Stimulated activated CD4-positive, alpha-beta T cell treated with anti-CD3 and anti-CD28 coated beads, Interleukin-12 subunit alpha, Interleukin-12 subunit beta, amount 100 ng/mL, for 48 hours (primary cell): Measurements from ENCODE around the gene FUBP3.

Source experiments
- DNase-seq, 3 donors: peaks; one replicate each; pipeline ENCODE4 v3.0.0-alpha.2; 2020; ENCODE audit warnings: low read depth in 2 of 3, low spot score in 1 of 3

FUBP3 gene

GRCh38 chr9:130633336-130634190 lies 54.2 kb downstream of the FUBP3 start:
- no peak for DNase-seq

DNA sequence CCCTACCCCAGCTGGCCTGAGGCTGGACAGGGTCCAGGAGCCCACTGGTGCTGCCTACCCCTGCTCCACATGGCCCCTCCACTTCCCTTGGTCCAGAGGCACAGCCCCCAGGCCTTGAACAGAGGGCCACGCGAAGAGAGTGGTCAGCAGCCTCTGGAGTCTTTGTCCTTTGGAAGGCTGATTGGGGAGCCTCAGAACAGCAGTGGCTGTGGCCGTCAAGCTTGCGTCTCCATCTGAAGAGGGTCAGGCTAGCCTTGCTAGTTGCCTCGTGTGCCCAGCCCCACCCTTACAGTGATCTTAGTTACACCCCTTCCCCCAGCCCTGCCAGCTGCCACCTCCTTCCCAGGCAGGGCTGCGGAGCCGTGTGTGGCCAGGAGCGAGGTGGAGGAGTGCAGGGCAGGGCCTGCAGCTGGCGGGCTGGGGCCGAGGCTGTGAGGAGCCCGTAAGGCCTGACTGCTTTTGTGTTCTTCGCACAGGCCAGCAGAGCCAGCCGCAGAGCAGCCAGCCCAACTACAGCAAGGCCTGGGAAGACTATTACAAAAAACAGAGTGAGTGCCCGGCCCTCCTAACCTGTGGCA lies 54.9 kb downstream of the FUBP3 start:
- DNase-seq: no peak

DNA sequence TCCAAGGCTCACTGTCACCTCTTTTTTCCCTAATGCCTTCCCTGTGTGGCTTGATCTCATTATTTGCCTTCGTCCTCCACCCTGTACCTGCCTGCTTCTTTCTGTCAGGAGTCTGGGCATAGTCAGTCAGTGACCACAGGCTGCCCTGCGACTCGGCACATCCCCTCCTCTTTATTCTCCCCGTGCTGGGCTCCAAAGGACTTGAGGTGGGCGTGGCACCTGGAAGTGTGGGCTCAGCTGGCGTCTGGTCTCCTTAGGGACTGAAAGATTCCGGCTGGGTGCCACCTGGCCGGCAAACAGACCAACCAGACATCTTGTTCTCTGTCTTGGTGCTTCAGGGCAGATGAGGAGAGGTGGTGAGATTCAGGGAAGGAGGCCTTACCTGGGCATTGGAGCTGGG lies 55.4 kb downstream of the FUBP3 start:
- no peak for DNase-seq

- no peak for DNase-seq
Measured at GRCh38 chr9:130635306-130635705, 55.9 kb downstream of the FUBP3 start.

- DNase-seq: no peak
Measured at GRCh38 chr9:130635721-130636647, 56.6 kb downstream of the FUBP3 start.

DNA sequence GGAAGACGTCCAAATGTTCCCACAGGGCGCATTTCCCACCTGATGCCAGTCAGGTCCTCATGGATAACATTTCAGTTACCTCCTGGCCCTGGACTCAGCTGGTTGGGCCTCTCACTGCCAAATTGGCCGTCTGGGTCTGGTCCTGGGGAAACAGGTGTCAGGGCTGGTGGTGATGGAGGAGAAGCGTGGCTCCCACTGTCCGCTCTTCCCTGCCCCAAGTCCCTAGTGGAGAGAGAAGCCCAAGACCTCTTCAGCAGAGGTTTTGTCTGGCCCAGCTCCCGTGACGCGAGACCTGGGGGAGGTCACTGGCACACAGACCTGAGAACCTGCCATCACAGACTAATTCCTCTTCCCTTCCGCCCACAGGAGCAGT lies 57.3 kb downstream of the FUBP3 start:
- DNase-seq: no peak

DNA sequence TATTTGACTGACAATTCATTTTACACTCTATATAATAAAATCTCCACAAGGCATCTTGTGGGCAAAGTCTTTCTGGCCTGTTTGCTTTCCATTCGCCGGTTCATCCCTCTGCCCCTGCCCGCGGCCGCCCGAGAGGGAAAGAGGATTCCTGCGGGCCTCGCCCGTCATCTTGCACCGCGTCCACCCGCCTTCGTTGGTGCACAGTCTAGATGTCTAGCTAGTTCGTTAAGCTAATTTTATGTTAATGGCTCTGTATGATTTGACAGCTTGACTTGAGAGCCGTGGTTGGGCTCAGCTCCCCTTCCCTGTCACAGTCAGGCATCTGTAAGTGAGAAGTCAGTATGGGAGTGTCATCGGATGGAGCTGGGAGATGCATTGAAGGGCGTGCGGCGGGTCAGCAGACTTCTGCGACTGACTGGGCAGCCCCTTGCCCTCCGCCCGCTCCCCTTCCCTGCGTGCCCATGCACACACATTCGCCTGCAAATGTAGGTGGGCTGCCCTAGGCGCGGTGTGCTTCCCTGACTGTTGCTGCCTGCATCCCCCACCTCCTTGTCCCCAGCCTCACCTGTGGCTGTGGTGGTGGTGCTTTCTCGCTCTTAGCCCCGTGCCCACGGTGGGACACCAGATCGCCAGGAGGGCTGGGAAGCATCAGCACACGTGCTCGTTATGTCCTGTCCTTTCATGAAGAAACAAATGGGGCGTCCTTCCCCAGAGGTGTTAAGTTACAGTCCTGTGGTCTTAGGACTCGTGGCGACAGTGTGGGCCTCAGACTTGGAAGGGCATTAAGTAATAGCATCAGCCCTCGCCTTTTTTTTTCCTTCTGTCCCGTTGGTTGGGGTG lies 59.1 kb downstream of the FUBP3 start:
- DNase-seq: no peak

- DNase-seq: no peak
Measured at GRCh38 chr9:130639124-130639765, 59.9 kb downstream of the FUBP3 start.

- DNase-seq: no peak
Measured at GRCh38 chr9:130639866-130640555, 60.6 kb downstream of the FUBP3 start.

GRCh38 chr9:130640681-130641080 lies 61.3 kb downstream of the FUBP3 start:
- no peak for DNase-seq

GRCh38 chr9:130642926-130643325 lies 63.5 kb downstream of the FUBP3 start:
- DNase-seq: no peak

- no peak for DNase-seq
Measured at GRCh38 chr9:130651221-130651620, 71.8 kb downstream of the FUBP3 start.

DNA sequence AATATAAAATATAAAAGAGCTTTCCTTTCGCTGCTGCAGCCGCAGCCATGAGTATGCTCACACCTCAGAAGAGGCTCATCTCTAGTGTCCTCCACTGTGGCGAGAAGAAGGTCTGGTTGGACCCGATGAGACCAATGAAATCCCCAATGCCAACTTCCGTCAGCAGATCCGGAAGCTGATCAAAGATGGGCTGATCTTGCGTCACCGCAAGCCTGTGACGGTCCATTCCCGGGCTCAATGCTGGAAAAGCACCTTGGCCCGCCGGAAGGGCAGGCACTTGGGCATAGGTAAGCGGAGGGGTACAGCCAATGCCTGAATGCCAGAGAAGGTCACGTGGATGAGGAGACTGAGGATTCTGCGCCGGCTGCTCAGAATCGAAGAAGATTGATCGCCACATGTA lies 72.4 kb downstream of the FUBP3 start:
- DNase-seq: no peak

GRCh38 chr9:130654879-130655278 lies 75.5 kb downstream of the FUBP3 start:
- DNase-seq: no peak

DNA sequence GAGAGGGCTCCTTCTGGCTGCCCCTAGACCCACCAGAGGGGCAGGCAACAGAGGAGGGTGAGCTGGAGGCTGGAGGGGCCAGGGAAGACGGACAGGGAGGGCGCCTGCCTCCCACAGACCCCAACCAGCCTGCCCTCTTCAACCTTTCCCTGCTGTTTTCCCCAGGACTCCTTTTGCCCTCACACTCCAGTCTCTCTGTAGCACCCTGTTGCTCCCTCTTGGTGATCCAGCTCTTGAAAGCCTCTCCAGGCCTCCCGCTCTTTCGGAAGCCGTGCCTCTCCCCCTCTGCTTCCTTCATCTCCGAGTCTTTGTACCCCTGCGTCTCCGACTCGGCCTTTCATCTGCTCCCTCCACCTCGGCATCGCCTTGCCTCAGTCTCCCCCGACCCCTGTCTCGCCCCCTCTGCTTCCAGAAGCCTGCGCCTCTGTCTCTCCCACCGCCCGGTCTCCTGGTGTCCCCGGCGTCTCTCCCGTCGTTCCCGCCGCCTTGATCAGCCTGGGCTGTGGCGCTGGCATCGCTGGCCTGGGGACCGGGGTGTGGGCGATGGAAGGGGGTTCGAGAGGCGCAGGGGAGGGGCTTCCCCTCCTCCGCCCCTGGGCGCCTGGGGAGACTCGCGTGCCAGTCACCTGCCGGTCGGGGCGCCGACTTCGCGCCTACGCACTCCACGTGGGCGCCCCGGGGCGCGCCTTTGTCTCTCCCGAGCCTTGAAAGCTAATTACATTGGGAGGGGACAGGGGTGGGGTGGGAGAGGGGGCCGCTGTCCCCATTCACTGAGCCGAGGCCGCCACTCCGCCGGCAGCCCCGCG lies 79.7 kb downstream of the FUBP3 start:
- DNase-seq: no peak

DNA sequence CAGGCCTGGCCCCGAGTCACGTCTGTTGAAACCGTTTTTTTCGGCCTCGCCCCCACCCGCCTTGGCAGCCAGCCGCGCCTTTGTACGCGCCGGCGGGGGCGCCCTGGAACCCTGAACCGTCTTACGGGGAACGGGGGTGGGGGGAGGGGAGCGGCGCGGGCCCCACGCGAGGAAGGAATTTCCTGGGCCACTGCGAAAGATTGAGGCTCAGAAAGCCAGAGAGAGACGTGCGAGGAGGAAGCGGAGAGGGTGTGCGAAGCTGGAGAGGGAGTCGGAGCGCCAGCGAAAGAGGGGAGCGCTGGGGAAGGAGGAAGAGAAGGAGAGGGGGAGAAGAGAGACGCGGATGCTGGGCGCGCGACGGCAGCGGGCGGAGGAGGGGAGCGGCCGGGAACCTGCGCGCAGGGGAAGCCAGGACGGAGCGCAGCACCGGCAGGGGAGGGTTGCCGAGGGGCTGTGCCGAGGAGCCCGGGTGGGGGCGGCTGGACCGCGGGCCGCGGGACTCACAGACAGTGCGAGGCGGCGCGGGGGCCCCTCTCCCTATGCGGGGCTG lies 80.4 kb downstream of the FUBP3 start:
- no peak for DNase-seq

DNA sequence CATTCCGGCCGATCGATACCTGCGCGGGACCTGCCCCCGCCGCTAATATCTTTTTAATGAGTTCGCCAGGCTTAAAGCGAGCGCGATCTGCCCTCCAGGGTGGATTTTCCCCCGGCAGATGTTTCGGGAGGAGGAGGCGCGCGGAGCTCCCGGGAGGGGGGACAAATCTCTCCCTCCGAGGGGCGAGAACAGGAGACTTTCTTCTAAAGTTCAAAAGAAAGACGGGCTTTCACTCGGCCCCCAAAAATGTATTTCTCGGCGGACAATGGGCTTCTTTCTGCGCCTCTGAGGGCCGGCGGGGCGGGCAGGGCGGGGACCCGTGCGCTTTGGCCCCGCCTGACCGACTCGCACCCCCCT lies 80.9 kb downstream of the FUBP3 start:
- no peak for DNase-seq

GRCh38 chr9:130660683-130661450 lies 81.5 kb downstream of the FUBP3 start:
- DNase-seq: no peak
